ENCODE measurements around the gene HSP90AB1.

Gene HSP90AB1

GRCh38 chr6:44269178-44269920 lies 22.4 kb downstream of the HSP90AB1 start:
- DNase-seq (ENCODE audit: low read depth): no peak

- DNase-seq (ENCODE audit: low read depth): no peak
Measured at GRCh38 chr6:44269921-44270525, 23.1 kb downstream of the HSP90AB1 start, which contains the start of gene TMEM151B. Gene TMEM151B, plus strand, starts transcription at chr6:44270450. Its CDS starts 293 bp downstream, at chr6:44270743.

DNA sequence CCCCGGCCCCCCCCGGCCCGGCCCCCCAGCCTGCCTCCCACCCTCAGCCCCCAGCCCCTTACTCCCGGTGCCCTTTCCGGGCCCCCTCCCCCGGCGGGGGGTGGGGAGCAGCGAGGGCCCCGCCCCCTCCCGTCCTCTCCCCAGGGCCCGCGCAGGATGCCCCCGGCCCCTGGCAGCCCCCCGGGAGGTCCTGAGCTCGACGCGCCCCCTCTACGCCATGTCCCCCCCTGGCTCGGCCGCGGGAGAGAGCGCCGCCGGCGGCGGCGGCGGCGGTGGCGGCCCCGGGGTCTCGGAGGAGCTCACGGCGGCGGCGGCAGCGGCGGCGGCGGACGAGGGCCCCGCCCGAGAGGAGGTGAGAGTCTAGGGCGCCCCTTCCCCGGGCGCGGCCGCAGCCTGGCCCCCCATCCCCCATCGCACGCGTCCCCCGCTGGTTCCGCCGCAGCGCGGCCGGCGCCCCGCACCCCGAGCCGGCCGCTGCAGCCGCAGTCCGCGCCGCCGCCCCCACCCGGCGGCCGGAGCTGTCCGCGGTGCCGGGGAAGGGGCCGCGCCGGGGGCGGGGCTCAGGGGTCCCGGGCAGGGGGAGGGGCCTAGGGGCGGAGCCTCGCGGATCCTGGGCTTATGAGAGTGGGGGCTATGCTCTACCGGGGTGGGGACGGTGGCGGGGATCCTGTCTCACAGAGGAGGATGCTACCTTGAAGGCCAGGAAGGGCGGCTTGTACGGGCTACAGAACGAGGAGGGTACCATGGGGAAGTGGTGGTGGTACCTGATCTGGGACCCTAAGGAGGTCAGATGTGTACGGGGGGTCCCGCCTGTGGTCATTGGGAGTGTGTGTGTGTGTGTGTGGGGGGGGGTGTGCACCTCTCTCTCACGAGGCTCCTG lies 23.9 kb downstream of the HSP90AB1 start:
- no peak for DNase-seq (ENCODE audit: low read depth)

- DNase-seq (ENCODE audit: low read depth): no peak
Measured at GRCh38 chr6:44271406-44271723, 24.5 kb downstream of the HSP90AB1 start.

GRCh38 chr6:44271914-44272313 lies 25.0 kb downstream of the HSP90AB1 start:
- no peak for DNase-seq (ENCODE audit: low read depth)

DNA sequence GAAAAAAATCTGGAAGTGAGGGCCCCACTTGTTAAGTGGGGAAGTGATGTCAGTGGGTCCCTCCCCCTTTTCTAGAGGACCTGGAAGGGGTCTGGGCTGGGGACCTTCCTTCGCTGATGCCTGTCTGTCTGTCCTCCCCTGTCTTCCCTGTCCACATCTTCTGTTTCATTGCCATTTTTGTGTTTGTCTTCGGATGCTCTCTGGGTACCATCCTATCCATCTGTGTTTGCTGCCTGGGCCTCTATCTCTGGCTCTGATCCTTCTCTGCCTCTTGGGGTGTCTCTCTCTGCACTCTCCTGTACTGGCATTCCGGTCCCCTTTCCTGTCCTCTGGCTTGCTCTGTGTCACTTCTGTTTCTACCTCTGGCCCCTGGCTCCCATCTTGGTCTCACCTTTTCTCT lies 25.6 kb downstream of the HSP90AB1 start:
- DNase-seq (ENCODE audit: low read depth): no peak

DNA sequence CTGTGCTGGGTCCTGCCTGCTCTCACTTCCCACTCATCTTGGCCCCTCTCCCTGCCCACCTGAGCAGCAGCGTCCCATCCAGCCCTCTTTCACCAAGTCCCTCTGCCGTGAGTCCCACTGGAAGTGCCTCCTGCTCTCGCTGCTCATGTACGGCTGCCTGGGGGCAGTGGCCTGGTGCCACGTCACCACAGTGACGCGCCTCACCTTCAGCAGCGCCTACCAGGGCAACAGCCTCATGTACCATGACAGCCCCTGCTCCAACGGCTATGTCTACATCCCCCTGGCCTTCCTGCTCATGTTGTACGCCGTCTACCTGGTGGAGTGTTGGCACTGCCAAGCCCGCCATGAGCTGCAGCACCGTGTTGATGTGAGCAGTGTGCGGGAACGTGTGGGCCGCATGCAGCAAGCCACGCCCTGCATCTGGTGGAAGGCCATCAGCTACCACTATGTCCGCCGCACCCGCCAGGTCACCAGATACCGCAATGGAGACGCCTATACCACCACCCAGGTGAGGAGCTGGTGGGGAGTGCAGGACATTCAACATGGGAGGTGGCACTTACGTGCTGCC lies 26.2 kb downstream of the HSP90AB1 start:
- DNase-seq (ENCODE audit: low read depth): no peak

DNA sequence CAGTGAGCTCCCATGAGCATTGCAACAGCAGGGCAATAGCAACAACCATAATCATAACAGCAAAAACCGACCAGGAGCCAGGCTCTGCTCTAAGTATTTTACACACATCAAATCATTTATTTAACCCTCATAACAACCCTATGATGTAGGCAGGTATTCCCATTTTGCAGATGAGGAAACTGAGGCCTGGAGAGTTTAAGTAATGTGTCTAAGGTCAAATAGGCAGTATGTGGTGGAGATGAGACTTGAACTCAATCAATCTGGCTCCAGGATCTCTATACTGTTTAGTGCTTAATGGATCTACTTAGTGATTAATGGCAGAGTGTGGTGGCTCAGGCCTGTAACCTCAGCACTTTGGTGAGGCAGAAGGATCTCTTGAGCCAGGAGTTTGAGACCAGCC lies 26.7 kb downstream of the HSP90AB1 start:
- DNase-seq (ENCODE audit: low read depth): no peak

DNA sequence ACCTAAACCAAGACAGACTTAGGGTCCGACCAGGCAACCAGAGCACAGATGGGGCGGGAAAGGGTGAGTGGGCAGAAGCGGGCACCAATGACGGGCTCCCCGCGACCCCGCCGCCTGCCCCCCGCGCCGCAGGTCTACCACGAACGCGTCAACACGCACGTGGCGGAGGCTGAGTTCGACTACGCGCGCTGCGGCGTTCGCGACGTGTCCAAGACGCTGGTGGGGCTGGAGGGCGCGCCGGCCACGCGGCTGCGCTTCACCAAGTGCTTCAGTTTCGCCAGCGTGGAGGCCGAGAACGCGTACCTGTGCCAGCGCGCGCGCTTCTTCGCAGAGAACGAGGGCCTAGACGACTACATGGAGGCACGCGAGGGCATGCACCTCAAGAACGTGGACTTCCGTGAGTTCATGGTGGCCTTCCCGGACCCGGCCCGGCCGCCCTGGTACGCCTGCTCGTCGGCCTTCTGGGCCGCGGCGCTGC lies 28.4 kb downstream of the HSP90AB1 start:
- DNase-seq (ENCODE audit: low read depth): no peak

- no peak for DNase-seq (ENCODE audit: low read depth)
Measured at GRCh38 chr6:44275749-44276648, 29.1 kb downstream of the HSP90AB1 start.

DNA sequence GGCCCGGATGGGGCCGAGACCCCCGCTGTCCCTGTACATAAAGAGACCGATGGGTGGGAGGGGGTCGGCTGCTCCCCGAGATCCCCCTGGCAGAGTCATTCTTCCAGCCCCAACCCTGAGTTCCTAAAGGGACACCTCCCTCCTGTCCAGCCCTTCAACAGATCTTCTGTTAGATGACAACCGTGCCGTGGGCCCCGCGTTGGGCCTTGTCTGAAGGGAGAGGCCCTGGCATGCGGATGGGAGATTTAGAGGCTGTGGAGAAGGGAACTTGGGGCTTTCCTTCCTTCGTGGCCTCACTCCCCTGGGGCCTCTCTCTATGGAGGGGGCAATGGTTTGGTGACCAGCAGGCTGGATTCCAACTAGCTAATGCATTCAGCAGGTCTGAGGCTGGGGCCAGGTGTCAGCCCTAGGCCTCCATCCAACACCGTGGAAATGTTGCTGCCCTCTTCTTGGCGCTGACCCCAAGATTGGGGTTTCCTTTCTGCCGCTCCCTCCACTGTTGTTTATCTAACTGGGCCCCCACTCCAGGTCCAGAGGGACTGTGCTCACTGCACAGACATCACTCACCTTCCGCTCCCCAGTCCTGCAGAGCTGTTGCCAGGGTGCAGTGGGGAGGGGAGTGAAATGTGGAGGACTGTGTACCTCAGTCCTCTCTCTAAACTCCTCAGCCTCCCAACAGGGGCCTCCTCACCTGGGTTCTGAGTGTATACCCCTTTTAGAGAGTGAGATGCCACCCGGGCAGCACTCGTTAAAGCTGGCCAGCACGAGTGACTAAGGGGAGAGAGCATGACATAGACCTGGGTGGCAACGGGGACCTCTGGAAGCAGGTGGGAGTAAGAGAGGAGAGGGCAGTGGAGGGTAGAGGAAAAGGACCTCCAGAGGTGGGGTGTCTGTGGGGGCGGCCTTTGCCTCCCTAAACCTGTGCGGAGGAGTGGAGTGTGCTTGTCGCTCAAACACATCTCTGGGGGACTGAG lies 30.1 kb downstream of the HSP90AB1 start:
- DNase-seq (ENCODE audit: low read depth): no peak

DNA sequence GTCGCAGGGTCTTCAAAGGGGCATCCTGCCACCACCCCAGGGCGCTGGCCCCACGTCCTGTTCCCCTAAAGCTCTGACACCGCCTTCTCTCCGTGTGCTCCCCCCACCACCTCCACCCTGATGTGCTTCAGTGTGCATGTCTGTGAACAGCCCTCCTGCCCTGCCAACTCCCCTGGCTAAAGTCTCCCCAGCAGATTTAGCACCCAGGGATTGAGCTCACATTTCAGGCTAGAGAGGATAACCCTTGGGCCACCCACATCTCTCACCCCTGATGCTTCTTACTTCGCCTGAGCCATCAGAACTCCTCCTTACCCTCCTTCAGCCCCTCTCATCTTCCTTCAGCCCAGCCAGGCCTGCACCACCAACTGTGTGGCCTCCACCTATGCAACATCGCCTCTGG lies 30.9 kb downstream of the HSP90AB1 start:
- DNase-seq (ENCODE audit: low read depth): no peak

DNA sequence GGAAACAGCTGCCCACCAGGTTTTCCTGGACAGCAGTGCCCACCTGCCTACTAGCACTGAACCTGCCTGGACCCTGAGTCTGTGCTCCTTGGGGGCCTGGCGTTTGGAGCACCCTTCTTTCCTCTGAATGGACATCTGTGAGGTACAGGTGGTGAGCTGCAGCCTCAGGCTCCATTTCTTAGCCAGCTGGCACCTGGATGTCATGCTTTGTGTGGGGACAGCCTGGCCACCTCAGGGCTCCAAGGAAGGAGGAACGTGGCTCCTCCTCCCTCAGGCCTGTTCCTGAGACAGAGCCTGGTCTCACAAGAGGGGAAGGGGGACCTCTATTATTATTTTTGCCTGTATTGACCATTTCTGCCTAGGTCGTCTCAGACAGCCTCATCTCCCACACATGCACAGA lies 31.4 kb downstream of the HSP90AB1 start:
- DNase-seq (ENCODE audit: low read depth): no peak

- no peak for DNase-seq (ENCODE audit: low read depth)
Measured at GRCh38 chr6:44278774-44279697, 32.1 kb downstream of the HSP90AB1 start.

DNA sequence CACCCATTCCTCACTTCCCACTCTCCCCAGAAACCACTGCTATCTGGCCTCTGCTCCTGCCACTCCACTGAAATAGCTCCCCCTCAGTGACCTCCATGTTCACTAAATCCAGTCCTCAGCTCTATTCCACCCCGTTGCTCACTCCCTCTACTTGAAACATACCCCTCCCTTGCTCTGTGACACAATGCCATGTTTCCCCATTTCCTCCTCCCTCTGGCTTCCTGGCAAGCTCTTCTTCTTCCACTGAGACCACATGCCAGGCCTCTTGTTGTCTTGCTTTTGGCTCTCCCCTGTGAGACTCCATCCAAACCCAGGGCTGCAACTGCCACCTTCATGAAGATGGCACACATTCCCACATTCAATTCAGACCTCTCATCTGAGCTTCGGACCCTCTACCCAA lies 37.2 kb downstream of the HSP90AB1 start:
- no peak for DNase-seq (ENCODE audit: low read depth)

DNA sequence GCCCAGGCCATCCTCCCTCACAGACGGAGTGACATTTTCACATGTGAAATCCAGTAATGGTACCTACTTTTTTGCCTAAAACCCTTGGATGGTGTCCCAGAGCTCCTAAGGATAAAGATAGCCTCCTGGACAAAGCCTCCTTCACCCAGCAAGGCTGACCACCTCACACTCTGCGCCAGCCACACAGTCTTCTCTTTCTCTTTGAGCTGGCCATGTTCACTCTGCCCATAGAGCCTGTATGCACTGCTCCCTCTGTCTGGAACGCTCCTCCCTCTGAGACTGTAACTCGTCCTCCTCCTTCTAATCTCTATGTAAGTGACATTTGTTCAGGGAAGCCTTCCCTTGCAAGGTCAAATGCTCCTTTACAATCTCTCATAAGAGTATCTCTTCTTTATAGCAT lies 38.0 kb downstream of the HSP90AB1 start:
- DNase-seq (ENCODE audit: low read depth): no peak

DNA sequence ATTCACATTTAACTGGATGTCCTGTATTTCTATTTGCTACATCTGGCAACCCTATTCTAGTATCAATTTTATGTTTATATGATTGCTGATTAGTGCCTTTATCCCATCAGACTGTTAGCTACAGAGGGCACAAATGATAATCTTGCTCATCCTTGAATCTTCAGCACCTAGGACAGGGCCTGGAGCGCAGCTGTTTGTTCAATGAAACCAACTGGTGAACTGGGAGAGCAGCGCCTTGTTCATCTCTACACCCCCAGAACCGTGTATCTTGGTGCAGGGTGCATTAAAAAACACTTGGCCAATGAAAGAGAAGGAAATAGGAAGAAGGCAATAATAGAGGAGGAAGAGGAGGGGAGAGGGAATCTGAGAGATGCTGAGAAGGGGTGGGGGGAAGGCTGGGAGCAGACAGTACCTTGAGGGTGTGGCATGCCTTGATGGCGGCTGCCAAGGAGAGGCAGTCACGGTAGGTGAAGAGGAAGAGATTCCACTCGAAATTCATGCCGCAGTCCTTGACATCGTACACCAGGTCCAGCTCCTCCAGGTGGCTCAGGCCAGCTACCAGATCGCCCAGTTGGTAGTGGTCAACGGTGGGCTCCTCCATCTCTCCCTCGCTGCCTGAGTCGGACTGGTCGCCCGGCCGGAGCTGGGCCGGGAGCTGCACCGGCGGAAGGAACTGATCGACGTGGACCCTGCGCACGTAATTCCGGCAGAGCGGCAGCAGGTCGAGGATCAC lies 38.8 kb downstream of the HSP90AB1 start:
- DNase-seq (ENCODE audit: low read depth): no peak

DNA sequence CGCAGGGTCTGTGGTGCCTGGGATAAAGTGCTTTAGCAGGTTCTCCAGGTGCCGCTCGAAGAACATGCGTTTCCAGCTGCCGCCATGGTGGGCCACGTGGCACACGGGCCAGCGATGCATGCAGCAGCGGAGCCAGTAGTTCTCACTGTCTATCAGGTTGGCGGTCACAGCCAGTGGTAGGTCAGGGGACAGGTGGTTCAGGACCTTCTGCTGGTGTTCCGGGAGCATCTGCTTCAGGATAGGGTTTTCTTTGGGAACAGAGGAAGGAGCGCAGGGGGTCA lies 39.3 kb downstream of the HSP90AB1 start:
- DNase-seq (ENCODE audit: low read depth): no peak

DNA sequence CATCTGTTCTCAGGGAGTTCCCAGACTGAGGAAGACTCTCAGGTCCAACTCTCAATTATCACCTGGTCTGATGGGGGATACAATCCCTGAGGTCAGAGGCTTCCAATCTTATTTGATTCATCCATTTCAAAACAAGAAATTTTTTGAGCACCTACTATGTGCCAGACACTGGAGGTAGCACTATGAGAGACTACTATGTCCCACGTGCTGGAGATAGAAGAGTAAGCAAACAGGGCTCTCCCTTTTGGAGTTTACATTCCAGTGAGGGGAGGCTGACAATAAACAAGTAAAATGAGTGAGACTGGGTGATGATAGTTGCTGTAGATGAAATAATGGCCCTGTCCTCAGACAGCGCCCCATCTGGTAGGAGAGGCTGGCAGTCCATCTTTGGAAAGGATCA lies 39.8 kb downstream of the HSP90AB1 start:
- DNase-seq (ENCODE audit: low read depth): no peak

Measured in CMK (cell line).